ENCODE results near the gene PRKCA.
"Not testable (repeated sequence)": the region's sequence is repeated elsewhere in the genome, so short reads cannot be mapped to it uniquely, and the experiment has no call there.

The PRKCA gene

DNA sequence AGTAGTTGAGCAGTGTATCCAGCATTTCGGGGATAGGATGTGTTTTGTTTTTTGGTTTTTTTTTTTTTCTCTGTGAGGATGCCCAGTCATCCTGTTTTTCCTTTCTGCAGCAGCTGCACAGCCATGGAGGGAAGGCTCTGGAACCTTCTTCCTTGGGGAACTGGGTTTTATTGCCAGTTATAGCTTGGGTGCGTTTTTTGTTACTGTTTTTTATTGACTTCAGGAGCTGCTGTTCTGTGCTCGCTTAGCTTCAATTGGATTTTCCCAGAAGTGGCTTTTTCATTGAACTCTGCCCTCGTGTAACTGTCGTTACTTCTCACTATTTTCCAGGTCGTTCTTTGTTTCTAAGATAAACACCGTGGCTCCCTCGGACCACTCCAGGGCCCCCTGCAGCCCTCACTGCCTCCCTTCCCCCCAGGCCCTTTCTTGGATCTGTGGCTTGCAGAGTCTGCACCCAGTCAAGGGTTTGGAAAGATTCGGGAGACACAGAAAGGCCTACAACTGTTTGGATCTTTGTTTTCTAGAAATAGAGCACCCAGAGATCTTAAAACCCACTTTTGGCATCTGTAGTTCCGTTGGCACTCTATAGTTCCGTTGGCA is 412.8 kb downstream of the PRKCA start:
- H3K4me1 Mint-ChIP-seq = peaks cover 61% of the 10 kb centered on the region
- H3K9me3 Mint-ChIP-seq = no peaks in the 10 kb centered on the region
- no peak for DNase-seq
- no peak for ATAC-seq
- H3K27me3 Mint-ChIP-seq = no peaks in the 10 kb centered on the region
- no peak overlapping the region for H3K4me3 Mint-ChIP-seq
- H3K27ac Mint-ChIP-seq = peak overlapping the region in 1 of 2 donors; percentile 27

GRCh38 chr17:66715745-66716156 is 413.3 kb downstream of the PRKCA start:
- ATAC-seq = peak; percentile 31
- Mint-ChIP-seq H3K27me3 (no peaks in the 10 kb centered on the region), H3K4me3 (no peak overlapping the region), H3K4me1 (peaks cover 56% of the 10 kb centered on the region), H3K9me3 (no peaks in the 10 kb centered on the region), H3K27ac (no peak overlapping the region)
- DNase-seq = no peak

GRCh38 chr17:66716236-66717026 is 414.0 kb downstream of the PRKCA start:
- H3K27ac Mint-ChIP-seq = peak overlapping the region in 1 of 2 donors; percentile 72
- DNase-seq = no peak
- H3K27me3 Mint-ChIP-seq = no peaks in the 10 kb centered on the region
- no peak overlapping the region for H3K4me3 Mint-ChIP-seq
- ATAC-seq = no peak
- H3K4me1 Mint-ChIP-seq = peaks cover 52% of the 10 kb centered on the region
- no peaks in the 10 kb centered on the region for H3K9me3 Mint-ChIP-seq

DNA sequence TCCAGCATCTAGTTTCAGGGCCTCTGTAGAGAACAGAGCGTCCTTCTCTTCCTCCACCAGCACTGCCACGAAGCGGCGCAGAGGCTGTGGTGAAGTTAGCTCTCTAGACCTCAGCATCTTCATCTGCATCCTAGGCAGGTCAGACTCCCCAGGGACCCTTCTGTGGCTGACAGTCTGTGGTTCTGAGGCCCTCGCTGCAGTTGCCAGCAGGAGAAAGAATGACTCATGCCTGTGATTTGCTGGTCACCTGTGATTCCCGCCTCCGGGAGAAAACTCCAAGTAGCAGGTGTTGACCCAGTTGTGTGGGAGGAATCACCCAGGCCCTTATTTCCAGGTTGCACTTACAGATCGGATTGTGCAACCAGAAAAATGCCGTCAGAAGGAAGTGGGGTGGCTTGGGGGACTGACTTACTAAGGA is 415.2 kb downstream of the PRKCA start:
- H3K27ac Mint-ChIP-seq = no peak overlapping the region
- no peaks in the 10 kb centered on the region for H3K27me3 Mint-ChIP-seq
- DNase-seq (no peak), ATAC-seq (no peak)
- H3K4me1 Mint-ChIP-seq = peaks cover 41% of the 10 kb centered on the region
- no peak overlapping the region for H3K4me3 Mint-ChIP-seq
- H3K9me3 Mint-ChIP-seq = no peaks in the 10 kb centered on the region

DNA sequence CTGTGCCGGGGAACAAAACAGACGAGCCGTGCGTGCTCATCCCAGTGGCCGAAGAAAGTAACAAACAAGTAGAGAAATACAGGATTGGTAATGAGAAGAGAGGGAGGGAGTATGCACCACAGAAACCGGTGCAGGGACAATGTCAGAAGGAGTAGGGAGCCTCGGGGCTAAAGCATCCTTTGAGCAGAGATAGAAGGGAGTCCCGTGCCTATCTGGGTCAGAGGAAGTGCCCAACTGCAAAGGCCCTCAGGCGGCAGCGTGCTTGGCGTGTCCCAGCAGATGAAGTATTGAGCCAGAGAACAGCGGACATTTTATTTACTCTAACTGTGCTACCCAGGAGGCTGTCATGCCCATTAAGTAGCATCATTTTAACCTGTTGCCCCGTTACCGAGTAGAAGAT is 417.6 kb downstream of the PRKCA start:
- Mint-ChIP-seq H3K9me3 (no peaks in the 10 kb centered on the region), H3K27ac (peak overlapping the region in 1 of 2 donors; percentile 6), H3K27me3 (no peaks in the 10 kb centered on the region), H3K4me1 (peaks cover 18% of the 10 kb centered on the region), H3K4me3 (no peak overlapping the region)
- ATAC-seq = no peak
- DNase-seq = no peak

- Mint-ChIP-seq H3K9me3 (no peaks in the 10 kb centered on the region), H3K27me3 (no peaks in the 10 kb centered on the region), H3K4me3 (no peak overlapping the region), H3K27ac (no peak overlapping the region), H3K4me1 (peaks cover 17% of the 10 kb centered on the region)
- ATAC-seq (no peak), DNase-seq (no peak)
Measured at GRCh38 chr17:66720567-66720966, 418.2 kb downstream of the PRKCA start.

- ATAC-seq = no peak
- Mint-ChIP-seq H3K4me3 (no peak overlapping the region), H3K4me1 (peaks cover 20% of the 10 kb centered on the region), H3K27me3 (no peaks in the 10 kb centered on the region), H3K27ac (no peak overlapping the region), H3K9me3 (no peaks in the 10 kb centered on the region)
- no peak for DNase-seq
Measured at GRCh38 chr17:66722341-66722740, 419.9 kb downstream of the PRKCA start.

DNA sequence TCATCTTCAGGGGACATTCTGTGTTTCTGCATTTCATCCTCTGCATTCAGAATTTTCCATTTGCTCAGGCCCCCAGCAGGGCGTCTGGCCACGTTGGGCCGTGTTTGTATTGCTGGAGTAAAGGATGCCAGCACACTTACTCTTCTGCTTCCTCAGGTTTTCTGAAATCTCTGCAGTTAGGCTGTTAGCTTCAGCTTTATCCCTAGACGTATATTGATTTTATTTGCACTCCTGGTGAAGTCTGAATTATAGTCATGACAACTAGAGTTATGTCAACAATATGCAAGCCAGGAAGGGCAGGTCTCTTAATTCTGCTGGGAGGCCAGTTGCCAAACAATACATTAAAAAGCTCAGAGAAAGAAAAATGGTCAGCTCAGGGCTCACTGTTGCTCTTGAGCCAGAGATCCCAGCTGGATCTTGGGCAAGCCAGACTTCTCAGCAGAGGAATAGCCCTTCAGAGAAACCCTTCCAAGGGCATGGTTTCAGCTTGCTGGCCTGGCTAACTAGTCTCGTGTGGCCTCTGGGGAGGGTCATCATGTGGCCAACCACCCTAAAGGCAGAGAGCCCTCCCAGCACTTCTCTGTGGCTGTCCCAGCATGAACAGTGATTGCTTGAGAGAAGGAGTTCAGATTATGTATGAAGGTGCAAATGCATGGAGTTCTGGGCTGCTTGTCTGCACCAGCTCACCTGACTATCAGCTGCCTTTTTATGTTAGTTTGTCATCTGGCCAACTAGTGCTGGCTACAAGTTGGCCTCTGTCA is 422.3 kb downstream of the PRKCA start:
- peak overlapping the region in 1 of 2 donors; percentile 19 for H3K27ac Mint-ChIP-seq
- H3K4me3 Mint-ChIP-seq = no peak overlapping the region
- H3K27me3 Mint-ChIP-seq = no peaks in the 10 kb centered on the region
- no peak for DNase-seq
- H3K4me1 Mint-ChIP-seq = peaks cover 13% of the 10 kb centered on the region
- ATAC-seq = no peak
- H3K9me3 Mint-ChIP-seq = no peaks in the 10 kb centered on the region

- not testable (repeated sequence) for H3K27me3 Mint-ChIP-seq, H3K4me3 Mint-ChIP-seq, ATAC-seq, H3K9me3 Mint-ChIP-seq, DNase-seq
- Mint-ChIP-seq H3K27ac (peak overlapping the region in 1 of 2 donors; percentile 78), H3K4me1 (peaks cover 20% of the 10 kb centered on the region)
Measured at GRCh38 chr17:66725438-66725837, 423.0 kb downstream of the PRKCA start.

- peak overlapping the region in 1 of 2 donors; percentile 96 for H3K27ac Mint-ChIP-seq
Measured at GRCh38 chr17:66725956-66726355, 423.5 kb downstream of the PRKCA start.

DNA sequence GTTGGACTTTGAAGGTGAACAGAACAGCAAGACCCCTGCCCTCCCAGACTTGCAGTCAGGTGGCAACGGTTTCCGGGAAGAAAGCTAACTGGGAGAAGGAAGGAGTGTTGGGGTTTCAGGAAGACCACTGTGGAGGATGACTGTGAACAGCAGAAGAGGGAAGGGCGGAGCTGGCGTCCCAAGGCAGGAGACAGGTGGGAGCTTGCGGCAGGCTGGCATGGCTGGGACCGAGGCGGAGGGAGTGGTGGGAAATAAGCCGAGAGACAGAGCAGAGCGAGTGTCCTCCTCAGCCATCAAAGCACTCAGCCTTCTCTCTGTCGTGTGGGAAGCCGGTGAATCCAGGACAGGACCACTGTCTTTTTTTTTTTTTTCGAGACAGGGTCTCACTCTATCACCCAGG is 424.0 kb downstream of the PRKCA start:
- ATAC-seq (no peak), DNase-seq (no peak)
- H3K27ac Mint-ChIP-seq = peak overlapping the region; percentile 10 to 96
- H3K4me3 Mint-ChIP-seq = no peak overlapping the region
- H3K9me3 Mint-ChIP-seq = no peaks in the 10 kb centered on the region
- H3K4me1 Mint-ChIP-seq = peaks cover 23% of the 10 kb centered on the region
- no peaks in the 10 kb centered on the region for H3K27me3 Mint-ChIP-seq

More at GRCh38 chr17:66725956-66726355, 423.5 kb downstream of the PRKCA start:
- no peaks in the 10 kb centered on the region for H3K27me3 Mint-ChIP-seq
- H3K4me1 Mint-ChIP-seq = peaks cover 21% of the 10 kb centered on the region
- DNase-seq = no peak
- no peak overlapping the region for H3K4me3 Mint-ChIP-seq
- ATAC-seq = no peak
- no peaks in the 10 kb centered on the region for H3K9me3 Mint-ChIP-seq

- Mint-ChIP-seq H3K27ac (no peak overlapping the region), H3K4me3 (peak overlapping the region in 1 of 2 donors; percentile 14), H3K27me3 (no peaks in the 10 kb centered on the region), H3K4me1 (peaks cover 27% of the 10 kb centered on the region), H3K9me3 (no peaks in the 10 kb centered on the region)
- no peak for DNase-seq
- ATAC-seq = no peak
Measured at GRCh38 chr17:66726846-66727245, 424.4 kb downstream of the PRKCA start.

DNA sequence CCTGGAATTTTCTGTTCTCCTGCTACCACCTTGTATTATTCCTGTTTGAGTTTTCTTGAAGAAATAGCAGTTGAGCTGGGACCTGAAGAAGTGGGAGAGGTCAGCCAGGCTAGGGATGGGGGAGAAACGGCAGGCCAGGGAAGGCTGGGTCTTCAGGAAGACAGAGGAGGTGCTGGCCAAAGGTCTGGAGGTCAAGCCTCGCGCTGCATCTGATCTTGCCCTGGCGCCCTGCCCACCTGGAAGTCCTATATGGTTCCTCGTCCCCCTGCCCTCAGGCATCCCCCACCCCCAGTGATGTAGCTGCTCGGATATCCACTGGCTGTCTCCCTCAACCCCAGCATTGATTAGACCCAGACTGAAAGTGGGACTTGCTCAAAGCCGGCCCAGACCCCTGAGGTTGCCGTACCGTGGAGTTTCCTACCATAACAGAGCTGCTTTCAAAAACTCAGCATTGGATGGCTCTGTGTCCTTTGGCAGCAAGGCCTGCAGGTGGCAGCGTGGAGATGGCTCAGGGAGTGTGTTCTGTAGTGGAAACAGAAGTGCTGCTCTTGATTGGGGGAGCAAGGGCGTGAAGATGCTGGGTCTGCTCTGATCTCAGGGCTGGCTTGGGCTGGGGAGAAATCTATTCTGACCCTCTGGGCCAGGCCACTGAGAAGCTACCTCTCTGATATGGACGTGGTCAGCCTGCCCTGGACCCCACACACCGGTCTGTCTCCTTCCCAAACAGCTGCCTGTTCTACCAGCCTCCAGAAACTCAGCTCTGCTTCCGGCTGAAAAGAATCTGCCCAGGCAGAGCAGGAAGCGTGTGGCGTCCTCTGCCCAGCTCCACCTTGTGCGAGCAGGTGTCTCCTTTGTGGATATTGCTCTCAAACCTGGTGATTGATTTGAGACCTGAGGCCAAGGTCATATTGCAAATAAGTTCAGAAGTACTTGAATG is 425.5 kb downstream of the PRKCA start:
- H3K9me3 Mint-ChIP-seq = no peaks in the 10 kb centered on the region
- no peak overlapping the region for H3K4me3 Mint-ChIP-seq
- DNase-seq = peak; percentile 17 to 38
- no peaks in the 10 kb centered on the region for H3K27me3 Mint-ChIP-seq
- ATAC-seq = peak; percentile 68
- peak overlapping the region in 1 of 2 donors; percentile 95 for H3K27ac Mint-ChIP-seq
- peaks cover 27% of the 10 kb centered on the region for H3K4me1 Mint-ChIP-seq

- no peak for ATAC-seq
- H3K27ac Mint-ChIP-seq = peak overlapping the region in 1 of 2 donors; percentile 55
- no peak for DNase-seq
Measured at GRCh38 chr17:66730461-66730923, 428.1 kb downstream of the PRKCA start.

DNA sequence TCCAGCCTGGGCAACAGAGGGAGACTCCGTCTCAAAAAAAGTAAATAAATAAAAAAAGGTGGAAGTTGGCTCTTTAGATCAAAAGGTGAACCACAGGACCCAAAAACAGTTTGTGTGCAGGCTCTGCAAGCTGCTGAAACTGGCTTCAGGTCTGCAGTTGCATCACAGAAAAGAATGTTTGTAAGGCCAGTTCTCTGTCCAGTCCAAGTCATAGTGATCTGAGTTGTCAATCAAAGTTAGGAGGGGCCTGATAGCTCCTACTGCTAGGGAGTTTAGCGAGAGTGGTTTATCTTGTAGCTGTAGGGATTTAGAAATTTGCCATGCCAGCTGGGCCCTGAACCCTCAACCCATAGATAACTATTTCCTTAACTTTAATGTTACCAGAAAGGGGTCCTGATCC is 431.3 kb downstream of the PRKCA start:
- no peaks in the 10 kb centered on the region for H3K9me3 Mint-ChIP-seq
- no peaks in the 10 kb centered on the region for H3K27me3 Mint-ChIP-seq
- ATAC-seq = no peak
- no peak overlapping the region for H3K4me3 Mint-ChIP-seq
- DNase-seq = no peak
- H3K4me1 Mint-ChIP-seq = peaks cover 13% of the 10 kb centered on the region
- H3K27ac Mint-ChIP-seq = no peak overlapping the region

More at GRCh38 chr17:66730461-66730923, 428.1 kb downstream of the PRKCA start:
- H3K9me3 Mint-ChIP-seq = no peaks in the 10 kb centered on the region
- no peak overlapping the region for H3K4me3 Mint-ChIP-seq
- peaks cover 24% of the 10 kb centered on the region for H3K4me1 Mint-ChIP-seq
- H3K27me3 Mint-ChIP-seq = no peaks in the 10 kb centered on the region

Data from stimulated activated naive CD8-positive, alpha-beta T cell treated with anti-CD3 and anti-CD28 coated beads, Interleukin-15, amount 100 ng/mL, for 72 hours (primary cell).